GM12878 (cell line): Measurements from ENCODE around the gene ELOF1. TPM values are rescaled to one million over a fixed set of nuclear protein-coding genes. Genes with fewer than 3 reads are reported as not detected.

Experiments used
- ATAC-seq: fragments of 200-7000 bp; cut with Tn5 transposase; 3 replicates; pipeline ENCODE4 v1.9.1; 2020; ENCODE audit warnings: mild to moderate bottlenecking, moderate library complexity
- BruUV-seq: library from RNA; stranded (reverse); fragments of 400-500 nt; replicated peaks from 2 replicates; lab custom pipeline; 2021; lab: Mats Ljungman, UMichigan
- CTCF ChIA-PET: fragments of 300-600 bp; sonication (Branson Sonifier 250); formaldehyde crosslinking; extraction: SDS; loops from one replicate; lab custom pipeline; 2021; ENCODE audit warnings: inconsistent platforms; lab: Yijun Ruan, JAX
- POLR2A ChIA-PET: fragments of 350-600 bp; formaldehyde crosslinking; extraction: SDS; loops from one replicate; lab custom pipeline; 2021; ENCODE audit warnings: inconsistent platforms; lab: Charles Lee
- RAD21 ChIA-PET: fragments of 300-600 bp; sonication (Branson Sonifier 250); formaldehyde crosslinking; loops from one replicate; lab custom pipeline; 2023; ENCODE audit warnings: antibody characterized with exemption; ENCODE audit not compliant: unreplicated experiment; lab: Charles Lee
- SMC1A ChIA-PET: fragments of 300-600 bp; sonication (Branson Sonifier 250); formaldehyde crosslinking; loops from one replicate; lab custom pipeline; 2023; ENCODE audit not compliant: unreplicated experiment, uncharacterized antibody; lab: Charles Lee
- DNase-seq: peaks from one replicate; pipeline ENCODE4 v3.0.0-alpha.2; 2011; ENCODE audit warnings: low read depth, low spot score
- FAIRE-seq: peaks from 3 replicates; lab custom pipeline; 2011; peaks lifted over from hg19 to GRCh38; lab: Jason Lieb, UNC
- H2AFZ ChIP-seq: 2 replicates; pipeline ENCODE4 v1.6.0; 2011; ENCODE audit warnings: low read depth, low read length, control low read depth; ENCODE audit not compliant: control insufficient read depth
- H3K27ac ChIP-seq: 2 replicates; pipeline ENCODE4 v1.5.1; 2011; ENCODE audit warnings: control low read depth; ENCODE audit not compliant: control insufficient read depth, insufficient read depth
- H3K27me3 ChIP-seq, 2 experiments: replicated peaks in 1 of 2; 2 replicates each; pipeline versions ENCODE4 v1.6.0 to v1.6.1; 2011; ENCODE audit warnings: low read length in 1 of 2; ENCODE audit not compliant: control insufficient read depth in 2 of 2, insufficient read depth in 2 of 2
- H3K36me3 ChIP-seq, 2 experiments: 2 replicates each; pipeline ENCODE4 v1.5.1; 2011; ENCODE audit warnings: low read length in 1 of 2; ENCODE audit not compliant: control insufficient read depth in 2 of 2, insufficient read depth in 2 of 2
- H3K4me1 ChIP-seq: 2 replicates; pipeline ENCODE4 v1.6.1; 2011; ENCODE audit warnings: mild to moderate bottlenecking, low read length, moderate library complexity, mixed read lengths; ENCODE audit not compliant: control insufficient read depth, insufficient read depth
- H3K4me2 ChIP-seq: 2 replicates; pipeline ENCODE4 v1.6.0; 2011; ENCODE audit warnings: control low read depth; ENCODE audit not compliant: control insufficient read depth, insufficient read depth
- H3K4me3 ChIP-seq: fragments of 200-600 bp; sonication (generic); 2 replicates; pipeline ENCODE4 v1.5.1; 2016
- H3K79me2 ChIP-seq: 2 replicates; pipeline ENCODE4 v1.6.0; 2011; ENCODE audit warnings: low read length; ENCODE audit not compliant: control insufficient read depth, insufficient read depth
- H3K9ac ChIP-seq: 2 replicates; pipeline ENCODE4 v1.8.0; 2011; ENCODE audit warnings: low read length, control low read depth, mixed read lengths; ENCODE audit not compliant: control insufficient read depth, insufficient read depth
- H3K9me3 ChIP-seq: replicated peaks from 3 replicates; pipeline ENCODE4 v1.5.1; 2011; ENCODE audit warnings: mild to moderate bottlenecking, low read length; ENCODE audit not compliant: control insufficient read depth, insufficient read depth
- H4K20me1 ChIP-seq: 2 replicates; pipeline ENCODE4 v1.6.0; 2011; ENCODE audit not compliant: control insufficient read depth, insufficient read depth
- ATF7 ChIP-seq: fragments of 450-650 bp; IDR thresholded peaks from 2 replicates; pipeline ENCODE4 v1.6.1; 2016; ENCODE audit warnings: low read depth, mild to moderate bottlenecking
- BHLHE40 ChIP-seq, 2 experiments: fragments of 450-650 bp in 1 of 2; IDR thresholded peaks; 2 replicates each; pipeline ENCODE4 v1.6.1; 2011 to 2017; ENCODE audit warnings: low read depth in 2 of 2, borderline replicate concordance in 1 of 2, improper control_type of control experiment in 1 of 2, low read length in 1 of 2, mild to moderate bottlenecking in 1 of 2
- CEBPZ ChIP-seq: fragments of 150-350 bp; IDR thresholded peaks from 2 replicates; pipeline ENCODE4 v1.6.1; 2016; ENCODE audit warnings: low read depth, low read length
- CHD2 ChIP-seq: IDR thresholded peaks from 2 replicates; pipeline ENCODE4 v1.6.1; 2011; ENCODE audit warnings: low read depth, low read length, improper control_type of control experiment, borderline replicate concordance
- IKZF2 ChIP-seq, 2 experiments: fragments of 450-650 bp; IDR thresholded peaks; 2 replicates each; pipeline ENCODE4 v1.6.1; 2017; ENCODE audit warnings: mild to moderate bottlenecking in 2 of 2, moderate library complexity in 2 of 2
- NR2F1 ChIP-seq: fragments of 450-650 bp; conservative IDR thresholded peaks from 2 replicates; pipeline ENCODE4 v1.6.1; 2017; ENCODE audit warnings: mild to moderate bottlenecking
- POLR2A ChIP-seq: IDR thresholded peaks from 2 replicates; pipeline ENCODE4 v1.6.1; 2011; ENCODE audit warnings: low read depth, mild to moderate bottlenecking, low read length
- RAD21 ChIP-seq: IDR thresholded peaks from 2 replicates; pipeline ENCODE4 v1.6.1; 2011; ENCODE audit warnings: mild to moderate bottlenecking, low read depth, low read length, moderate library complexity; ENCODE audit not compliant: insufficient read depth
- RB1 ChIP-seq: fragments of 450-650 bp; formaldehyde crosslinking; IDR thresholded peaks from 2 replicates; pipeline ENCODE4 v1.6.1; 2017; ENCODE audit warnings: mild to moderate bottlenecking, borderline replicate concordance
- REST ChIP-seq: IDR thresholded peaks from 2 replicates; pipeline ENCODE4 v1.6.1; 2012; ENCODE audit warnings: mild to moderate bottlenecking, low read depth, low read length
- SMAD1 ChIP-seq: fragments of 450-650 bp; IDR thresholded peaks from 2 replicates; pipeline ENCODE4 v1.6.1; 2018; ENCODE audit warnings: mild to moderate bottlenecking, low read depth; ENCODE audit not compliant: partially characterized antibody
- SMARCA5 ChIP-seq: fragments of 450-650 bp; IDR thresholded peaks from 2 replicates; pipeline ENCODE4 v1.6.1; 2017; ENCODE audit warnings: mild to moderate bottlenecking
- SRF ChIP-seq, 2 experiments: IDR thresholded peaks; 2 replicates each; pipeline ENCODE4 v1.6.1; 2011; ENCODE audit warnings: low read depth in 2 of 2, low read length in 2 of 2, mild to moderate bottlenecking in 1 of 2, moderate library complexity in 1 of 2
- SUZ12 ChIP-seq: fragments of 200-600 bp; sonication (generic); IDR thresholded peaks from one replicate; pipeline ENCODE4 v1.6.1; 2018; ENCODE audit warnings: antibody characterized with exemption, mild to moderate bottlenecking; ENCODE audit not compliant: unreplicated experiment
- WGBS: methylation state at CpG from one replicate; pipeline ENCODE4 v1.1.6; 2016; ENCODE audit warnings: low lambda C conversion rate; ENCODE audit not compliant: insufficient replicate concordance, insufficient coverage; ENCODE audit errors: missing lambda C conversion rate; 5-methylcytosine and 5-hydroxymethylcytosine counted together
- in situ Hi-C: fragments of 300-500 bp; cut with MboI; formaldehyde crosslinking; loops from 9 replicates; pipeline ENCODE4 v1.14.3; 2018; ENCODE audit warnings: mixed read lengths
- intact Hi-C: fragments of 100-400 bp; cut with micrococcal nuclease; formaldehyde crosslinking; loops from one replicate; pipeline ENCODE4 v1.14.2; 2022; ENCODE audit not compliant: unreplicated experiment
- polyA plus RNA-seq, 11 experiments: library from polyadenylated mRNA; depleted of rRNA in 4 of 11; unstranded in 6 of 11; stranded (reverse) in 5 of 11; fragments of >200 nt; fragmentation: Nextera tagmentation in 4 of 11; fragmentation: Illumina TruSeq in 1 of 11; extraction: Ambion mirVana in 4 of 11; extraction: Trizol in 1 of 11; gene quantifications; 1 replicate in 1 of 11; 2 replicates in 10 of 11; pipeline versions ENCODE4 v1.2.1 to v1.2.3, GENCODE V29; 2011 to 2016; ENCODE audit warnings: inconsistent platforms in 2 of 11, missing spikeins in 2 of 11, low read depth in 1 of 11
- total RNA-seq, 4 experiments: library from RNA; depleted of rRNA in 3 of 4; stranded (reverse); fragments of >200 nt in 3 of 4; fragmentation: Illumina TruSeq in 1 of 4; extraction: Trizol in 1 of 4; gene quantifications; 2 replicates each; pipeline versions ENCODE4 v1.2.1 to v1.2.3, GENCODE V29; 2013 to 2021

Gene ELOF1
- total and polyA plus RNA-seq, 10 of the 15 experiments (the other 5 are each of a cell fraction or from before 2014, with no cell fraction given) = 11.7 to 124 (median 92.9) TPM

GRCh38 chr19:11578258-11579142 lies 19.5 kb upstream of the ELOF1 start:
- Histone ChIP-seq H3K4me1 (peaks cover 46% of the 10 kb centered on the region), H3K4me3 (peak overlapping the region; percentile 81), H3K4me2 (peak overlapping the region; percentile 72), H2AFZ (peak overlapping the region; percentile 72), H3K36me3 (no peaks in the 10 kb centered on the region), H3K27me3 (no peaks in the 10 kb centered on the region), H3K9me3 (no peaks in the 10 kb centered on the region), H3K27ac (peak overlapping the region; percentile 25; the same call in 1 of the 2 replicates), H3K79me2 (no peaks in the 10 kb centered on the region; the same call in 1 of the 2 replicates), H4K20me1 (no peaks in the 10 kb centered on the region), H3K9ac (peak overlapping the region; percentile 11)
- POLR2A ChIA-PET = interaction anchor here (0.7 to 9.0 kb wide), 6 partner anchors 10 to 1909 kb away, joined by 3 to 87 read pairs (median 4); partner anchors contain the start of gene ELOF1
- DNase-seq (no peak), ATAC-seq (peak; percentile 71), FAIRE-seq (no peak)
- SMC1A ChIA-PET = interaction anchor here (0.8 to 12.2 kb wide), 3 partner anchors 9 to 18 kb away, joined by 3 to 215 read pairs (median 84); partner anchors contain the start of gene ELOF1
- intact Hi-C loops = no loop called here
- 10% methylated on average over 62 of the region's 62 CpGs for WGBS
- CTCF ChIA-PET = interaction anchor here (0.8 to 6.0 kb wide), 6 partner anchors 11 to 42 kb away, joined by 3 to 47 read pairs (median 4); no protein-coding TSS in a partner anchor
- BruUV-seq = no TSS peak
- RAD21 ChIA-PET = interaction anchor here (0.6 to 2.9 kb wide), 3 partner anchors 10 to 421 kb away, joined by 5 to 21 read pairs (median 6); no protein-coding TSS in a partner anchor
- in situ Hi-C loops = loop anchor here (25.0 kb wide), 1 partner anchor 1584 kb away; the partner anchor contains the start of genes IER2 and STX10
- peak in 1 of 2 experiments; percentile 61; a peak in 2 of 4 replicates for TF ChIP-seq BHLHE40 (IDR thresholded peaks at IDR 0.05; ENCODE audit: borderline replicate concordance in 1 of 2, low read depth in 2 of 2, low read length in 1 of 2)
- TF ChIP-seq SMAD1 = no peak
- no peak for TF ChIP-seq REST
- peak; percentile 89 for TF ChIP-seq SMARCA5
- TF ChIP-seq ATF7 = no peak
- no peak for TF ChIP-seq RAD21
- no peak for TF ChIP-seq RB1
- no peak for TF ChIP-seq CEBPZ
- no peak for TF ChIP-seq SRF (IDR thresholded peaks at IDR 0.05; ENCODE audit: low read depth in 2 of 2, low read length in 2 of 2)
- no peak for TF ChIP-seq CHD2
- peak; percentile 92 for TF ChIP-seq NR2F1
- TF ChIP-seq IKZF2 (IDR thresholded peaks at IDR 0.05) = peak; percentile 40 to 61; a peak in 3 of 4 replicates
- TF ChIP-seq SUZ12 = no peak
- peak; percentile 68 for TF ChIP-seq POLR2A
